ENCODE data around the gene B3GNT2. TPM values are rescaled to one million over a fixed set of nuclear protein-coding genes. Genes with fewer than 3 reads are reported as not detected.
A peak's percentile ranks its signal among the peaks of the same experiment; 100 is the strongest.

B3GNT2 gene
- total and polyA plus RNA-seq, 2 donors from 2014 or later, result 17.5 to 35.0 TPM

GRCh38 chr2:62216616-62217015 is 20.7 kb downstream of the B3GNT2 start:
- Histone ChIP-seq H3K27me3 (ENCODE audit: control insufficient read depth, insufficient read depth, low read length) (no peaks in the 10 kb centered on the region), H3K4me1 (ENCODE audit: control insufficient read depth in 2 of 3, insufficient read depth in 2 of 3, low read depth in 1 of 3, low read length in 3 of 3) (peaks cover 0 to 57% (median 56%) of the 10 kb centered on the region in 3 donors), H3K27ac (ENCODE audit: low read depth in 2 of 2, low read length in 2 of 2) (peak overlapping the region; percentile 28 to 55), H3K36me3 (ENCODE audit: control insufficient read depth in 2 of 3, insufficient read depth in 3 of 3, low read length in 3 of 3) (no peaks in the 10 kb centered on the region), H3K9ac (ENCODE audit: low read length in 3 of 3) (no peak overlapping the region), H3K9me3 (ENCODE audit: control insufficient read depth in 2 of 3, insufficient read depth in 1 of 3, low read length in 3 of 3) (no peaks in the 10 kb centered on the region), H3K4me3 (ENCODE audit: low read length in 3 of 3) (no peak overlapping the region)
- intact Hi-C loops (cut with DNase I), result no loop called here
- TF ChIP-seq CTCF (IDR thresholded peaks at IDR 0.05; ENCODE audit: borderline replicate concordance, extremely low read depth, insufficient read depth), result no peak
- FAIRE-seq (no peak), DNase-seq (no peak)

GRCh38 chr2:62217421-62217820 is 21.5 kb downstream of the B3GNT2 start:
- TF ChIP-seq CTCF (IDR thresholded peaks at IDR 0.05; ENCODE audit: borderline replicate concordance, extremely low read depth, insufficient read depth), result no peak
- no peak for DNase-seq
- H3K27ac ChIP-seq (ENCODE audit: low read depth in 2 of 2, low read length in 2 of 2), result peak overlapping the region; percentile 7 to 78

GRCh38 chr2:62217970-62218369 is 22.1 kb downstream of the B3GNT2 start:
- H3K27me3 ChIP-seq (ENCODE audit: control insufficient read depth, insufficient read depth, low read length), result no peaks in the 10 kb centered on the region
- peak overlapping the region; percentile 4 to 78 for H3K27ac ChIP-seq (ENCODE audit: low read depth in 2 of 2, low read length in 2 of 2)
- DNase-seq, result no peak
- H3K9me3 ChIP-seq (ENCODE audit: control insufficient read depth in 2 of 3, insufficient read depth in 1 of 3, low read length in 3 of 3), result no peaks in the 10 kb centered on the region
- no peak overlapping the region for H3K9ac ChIP-seq (ENCODE audit: low read length in 3 of 3)
- FAIRE-seq, result no peak
- peaks cover 0 to 53% (median 50%) of the 10 kb centered on the region in 3 donors for H3K4me1 ChIP-seq (ENCODE audit: control insufficient read depth in 2 of 3, insufficient read depth in 2 of 3, low read depth in 1 of 3, low read length in 3 of 3)
- no peak overlapping the region for H3K4me3 ChIP-seq (ENCODE audit: low read length in 3 of 3)
- peaks cover 0 to 3% (median 0%) of the 10 kb centered on the region in 3 donors for H3K36me3 ChIP-seq (ENCODE audit: control insufficient read depth in 2 of 3, insufficient read depth in 3 of 3, low read length in 3 of 3)
- no peak for TF ChIP-seq CTCF (IDR thresholded peaks at IDR 0.05; ENCODE audit: borderline replicate concordance, extremely low read depth, insufficient read depth)
- intact Hi-C loops (cut with DNase I), result no loop called here

More at GRCh38 chr2:62217421-62217820, 21.5 kb downstream of the B3GNT2 start:
- no peak overlapping the region for H3K9ac ChIP-seq (ENCODE audit: low read length in 3 of 3)
- H3K27me3 ChIP-seq (ENCODE audit: control insufficient read depth, insufficient read depth, low read length), result no peaks in the 10 kb centered on the region
- no peaks in the 10 kb centered on the region for H3K9me3 ChIP-seq (ENCODE audit: control insufficient read depth in 2 of 3, insufficient read depth in 1 of 3, low read length in 3 of 3)
- H3K4me3 ChIP-seq (ENCODE audit: low read length in 3 of 3), result no peak overlapping the region
- peaks cover 0 to 54% (median 50%) of the 10 kb centered on the region in 3 donors for H3K4me1 ChIP-seq (ENCODE audit: control insufficient read depth in 2 of 3, insufficient read depth in 2 of 3, low read depth in 1 of 3, low read length in 3 of 3)
- H3K36me3 ChIP-seq (ENCODE audit: control insufficient read depth in 2 of 3, insufficient read depth in 3 of 3, low read length in 3 of 3), result no peaks in the 10 kb centered on the region
- FAIRE-seq, result no peak
- intact Hi-C loops (cut with DNase I), result no loop called here

Data from kidney (tissue), 14 donors.